H1 (cell line): ENCODE data around the gene PLCB4. TPM values are rescaled to one million over a fixed set of nuclear protein-coding genes. Genes with fewer than 3 reads are reported as not detected.

Experiments
- CTCF ChIA-PET: fragments of 300-600 bp; sonication (Branson Sonifier 250); formaldehyde crosslinking; loops from one replicate; lab custom pipeline; 2021; ENCODE audit not compliant: partially characterized antibody; lab: Charles Lee
- POLR2A ChIA-PET: fragments of 300-600 bp; sonication (Branson Sonifier 250); formaldehyde crosslinking; loops from one replicate; lab custom pipeline; 2021; ENCODE audit warnings: inconsistent platforms; ENCODE audit not compliant: partially characterized antibody; lab: Charles Lee
- DNase-seq, 2 experiments: peaks; one replicate each; pipeline versions ENCODE4 v3.0.0 to v3.0.0-alpha.2; 2010 to 2022; ENCODE audit warnings: low spot score in 2 of 2, low read depth in 1 of 2, mixed read lengths in 1 of 2
- FAIRE-seq: peaks from 2 replicates; lab custom pipeline; 2011; peaks lifted over from hg19 to GRCh38; lab: Jason Lieb, UNC
- H2AFZ ChIP-seq: 2 replicates; pipeline ENCODE4 v1.8.1; 2012; ENCODE audit warnings: low read length, inconsistent platforms
- H2AK5ac ChIP-seq: 2 replicates; pipeline ENCODE4 v1.6.1; 2013; ENCODE audit warnings: low read depth, low read length
- H2BK120ac ChIP-seq: replicated peaks from 2 replicates; pipeline ENCODE3; 2013; ENCODE audit warnings: low read depth, low read length, inconsistent platforms
- H2BK12ac ChIP-seq: 2 replicates; pipeline ENCODE4 v1.6.1; 2013; ENCODE audit warnings: low read depth, low read length
- H2BK15ac ChIP-seq: 2 replicates; pipeline ENCODE4 v1.6.1; 2013; ENCODE audit warnings: low read length
- H2BK20ac ChIP-seq: 2 replicates; pipeline ENCODE4 v1.6.1; 2013; ENCODE audit warnings: low read length
- H2BK5ac ChIP-seq: 2 replicates; pipeline ENCODE4 v1.6.1; 2013; ENCODE audit warnings: low read depth, low read length
- H3K14ac ChIP-seq: 2 replicates; pipeline ENCODE4 v1.6.1; 2013; ENCODE audit warnings: inconsistent platforms; ENCODE audit not compliant: insufficient read length
- H3K18ac ChIP-seq: 2 replicates; pipeline ENCODE4 v1.6.1; 2013; ENCODE audit warnings: low read length; ENCODE audit errors: extremely low read depth
- H3K23ac ChIP-seq: 2 replicates; pipeline ENCODE4 v1.6.1; 2013; ENCODE audit warnings: inconsistent platforms; ENCODE audit not compliant: insufficient read length
- H3K23me2 ChIP-seq: 2 replicates; pipeline ENCODE4 v1.6.1; 2013; ENCODE audit warnings: low read depth, low read length
- H3K27ac ChIP-seq: 2 replicates; pipeline ENCODE4 v1.6.1; 2011; ENCODE audit warnings: low read depth, low read length, inconsistent platforms
- H3K27me3 ChIP-seq, 4 experiments: replicated peaks in 1 of 4; 1 replicate in 1 of 4; 2 replicates in 3 of 4; pipeline versions ENCODE4 v1.6.1 to v1.8.1; 2011 to 2013; ENCODE audit warnings: low read length in 3 of 4, mild to moderate bottlenecking in 3 of 4, inconsistent platforms in 2 of 4, mixed read lengths in 2 of 4, moderate library complexity in 1 of 4; ENCODE audit not compliant: control insufficient read depth in 3 of 4, insufficient read depth in 3 of 4; ENCODE audit errors: extremely low read depth in 1 of 4
- H3K36me3 ChIP-seq, 4 experiments: 2 replicates each; pipeline versions ENCODE4 v1.6.1 to v1.8.1; 2011 to 2013; ENCODE audit warnings: mild to moderate bottlenecking in 4 of 4, low read length in 3 of 4, moderate library complexity in 2 of 4, control low read depth in 1 of 4, inconsistent platforms in 1 of 4; ENCODE audit not compliant: insufficient read depth in 4 of 4, control insufficient read depth in 2 of 4
- H3K4ac ChIP-seq: replicated peaks from 2 replicates; pipeline ENCODE3; 2013; ENCODE audit warnings: low read length, low read depth, mixed read lengths, inconsistent platforms; ENCODE audit not compliant: insufficient read length
- H3K4me1 ChIP-seq, 4 experiments: replicated peaks in 1 of 4; 1 replicate in 1 of 4; 2 replicates in 3 of 4; pipeline versions ENCODE4 v1.6.1 to v1.8.1; 2011 to 2013; ENCODE audit warnings: low read length in 3 of 4, inconsistent platforms in 2 of 4, mixed read lengths in 1 of 4; ENCODE audit not compliant: insufficient read depth in 4 of 4, control insufficient read depth in 3 of 4
- H3K4me2 ChIP-seq, 2 experiments: 2 replicates each; pipeline versions ENCODE4 v1.6.1 to v1.8.1; 2011 to 2013; ENCODE audit warnings: low read depth in 2 of 2, low read length in 2 of 2, control low read depth in 1 of 2, inconsistent platforms in 1 of 2, mild to moderate bottlenecking in 1 of 2; ENCODE audit not compliant: insufficient read depth in 1 of 2
- H3K4me3 ChIP-seq, 4 experiments: fragments of 200-600, 300-600 bp in 1 of 4; sonication (generic), shearing (Covaris generic), sonication (Bioruptor Twin) in 1 of 4; 2 replicates each; pipeline versions ENCODE4 v1.5.1 to v1.8.1; 2011 to 2016; ENCODE audit warnings: low read length in 4 of 4, low read depth in 3 of 4, control low read depth in 2 of 4, inconsistent platforms in 2 of 4, mild to moderate bottlenecking in 2 of 4, mixed read lengths in 1 of 4, moderate library complexity in 1 of 4; ENCODE audit not compliant: insufficient read depth in 2 of 4; ENCODE audit errors: extremely low read depth in 1 of 4
- H3K56ac ChIP-seq: replicated peaks from 2 replicates; pipeline ENCODE3; 2013; ENCODE audit warnings: low read depth, mild to moderate bottlenecking, mixed read lengths, low read length, inconsistent platforms; ENCODE audit not compliant: insufficient read length
- H3K79me1 ChIP-seq: 2 replicates; pipeline ENCODE4 v1.6.1; 2013; ENCODE audit warnings: low read depth, low read length, control low read depth
- H3K79me2 ChIP-seq, 2 experiments: 2 replicates each; pipeline versions ENCODE4 v1.6.1 to v1.8.1; 2012 to 2013; ENCODE audit warnings: low read length in 2 of 2, mild to moderate bottlenecking in 2 of 2, inconsistent platforms in 1 of 2; ENCODE audit not compliant: insufficient read depth in 2 of 2, control insufficient read depth in 1 of 2
- H3K9ac ChIP-seq, 4 experiments: replicated peaks in 1 of 4; 1 replicate in 1 of 4; 2 replicates in 3 of 4; pipeline versions ENCODE4 v1.6.1 to v1.8.1; 2011 to 2013; ENCODE audit warnings: low read depth in 3 of 4, low read length in 3 of 4, control low read depth in 2 of 4, mild to moderate bottlenecking in 2 of 4, moderate library complexity in 2 of 4, inconsistent platforms in 1 of 4; ENCODE audit errors: extremely low read depth in 1 of 4
- H3K9me3 ChIP-seq, 2 experiments: 2 replicates each; pipeline versions ENCODE4 v1.6.1 to v1.8.1; 2012 to 2013; ENCODE audit warnings: mild to moderate bottlenecking in 2 of 2, moderate library complexity in 2 of 2, control low read depth in 1 of 2, inconsistent platforms in 1 of 2, low read depth in 1 of 2, low read length in 1 of 2, mixed read lengths in 1 of 2; ENCODE audit not compliant: insufficient read depth in 2 of 2
- H4K20me1 ChIP-seq, 2 experiments: replicated peaks in 1 of 2; 2 replicates each; pipeline versions ENCODE3 to v1.8.1; 2011 to 2013; ENCODE audit warnings: inconsistent platforms in 2 of 2, low read length in 2 of 2, mild to moderate bottlenecking in 1 of 2; ENCODE audit not compliant: insufficient read depth in 2 of 2, control insufficient read depth in 1 of 2
- H4K5ac ChIP-seq: 2 replicates; pipeline ENCODE4 v1.6.1; 2013; ENCODE audit warnings: low read length, low read depth, mixed read lengths, inconsistent platforms; ENCODE audit not compliant: insufficient read length
- H4K8ac ChIP-seq: 2 replicates; pipeline ENCODE4 v1.8.0; 2013; ENCODE audit warnings: mild to moderate bottlenecking, moderate library complexity, low read length, inconsistent platforms; ENCODE audit not compliant: insufficient read depth; ENCODE audit errors: extremely low read depth
- H4K91ac ChIP-seq: replicated peaks from 2 replicates; pipeline ENCODE3; 2013; ENCODE audit warnings: low read length, mixed read lengths, inconsistent platforms; ENCODE audit not compliant: insufficient read length
- WGBS, 2 experiments: shearing (Covaris generic) in 1 of 2; methylation state at CpG; one replicate each; pipeline versions ENCODE4 v1.1.6 to v1.1.7; 2013 to 2015; ENCODE audit warnings: low lambda C conversion rate in 2 of 2, mixed read lengths in 2 of 2, inconsistent platforms in 1 of 2, low coverage in 1 of 2, missing lambda C conversion rate in 1 of 2; ENCODE audit not compliant: insufficient replicate concordance in 2 of 2, insufficient coverage in 1 of 2, insufficient read length in 1 of 2; ENCODE audit errors: extremely low coverage in 1 of 2, missing lambda C conversion rate in 1 of 2; 5-methylcytosine and 5-hydroxymethylcytosine counted together
- polyA plus RNA-seq, 7 experiments: library from polyadenylated mRNA; depleted of rRNA in 3 of 7; stranded (reverse) in 5 of 7; unstranded in 2 of 7; fragments of >200 nt in 5 of 7; fragments of 200-250 nt in 2 of 7; gene quantifications; 1 replicate in 5 of 7; 2 replicates in 1 of 7; 4 replicates in 1 of 7; pipeline versions ENCODE4 v1.2.1 to v1.2.3, GENCODE V29; 2011 to 2013; ENCODE audit warnings: missing spikeins in 2 of 7, mixed read lengths in 2 of 7
- total RNA-seq: library from RNA; stranded (reverse); fragmentation: NEBNext Ultra II Directional; extraction: Animal tissue kit (Norgen Biotek cat#: 25700); gene quantifications from 2 replicates; pipeline ENCODE4 v1.2.1, GENCODE V29; 2021
- TF ChIP-seq, protein P1 (sequence below), 3 experiments: IDR thresholded peaks; 1 replicate in 2 of 3; 2 replicates in 1 of 3; pipeline versions ENCODE4 v1.5.1 to v1.6.1; 2011; ENCODE audit warnings: low read length in 3 of 3, mild to moderate bottlenecking in 3 of 3, inconsistent platforms in 2 of 3, low read depth in 1 of 3, moderate library complexity in 1 of 3; ENCODE audit not compliant: insufficient read depth in 1 of 3; ENCODE audit errors: control extremely low read depth in 1 of 3

Gene PLCB4
- total and polyA plus RNA-seq, 2 of the 8 experiments (the other 6 are each of a cell fraction or from before 2014, with no cell fraction given), result 3.2 to 14.1 TPM

DNA sequence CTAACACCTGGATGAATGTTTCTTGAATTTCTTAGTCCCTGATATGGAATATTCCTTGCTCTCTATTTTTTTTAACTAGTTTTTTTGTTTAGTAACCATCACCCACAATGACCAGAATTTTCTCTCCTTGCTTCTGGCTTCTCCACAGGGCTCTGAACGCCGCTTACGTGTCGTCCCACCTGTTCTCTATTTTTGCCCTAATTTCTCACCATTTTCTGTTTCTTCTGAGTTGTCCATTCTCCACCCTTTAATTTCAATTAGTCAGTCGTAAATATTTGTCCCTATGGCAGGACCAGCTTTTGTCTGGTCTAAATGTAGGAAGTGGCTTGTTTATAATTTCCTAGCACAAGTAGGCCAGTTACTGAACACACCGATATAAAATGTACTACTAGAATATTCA lies 52.3 kb downstream of the PLCB4 start:
- Histone ChIP-seq H3K36me3 (no peaks in the 10 kb centered on the region), H3K56ac (no peak overlapping the region), H3K14ac (no peak overlapping the region), H2BK5ac (no peak overlapping the region), H3K4me1 (no peaks in the 10 kb centered on the region), H4K8ac (no peak overlapping the region), H2BK12ac (no peak overlapping the region), H3K23me2 (no peaks in the 10 kb centered on the region), H4K91ac (no peak overlapping the region), H3K79me2 (no peaks in the 10 kb centered on the region; a peak in 1 of 4 replicates), H3K4me2 (no peak overlapping the region), H4K20me1 (peaks cover 0 to 5% of the 10 kb centered on the region in 2 experiments), H3K27me3 (no peaks in the 10 kb centered on the region), H3K23ac (no peak overlapping the region), H2BK120ac (no peak overlapping the region), H3K9me3 (no peaks in the 10 kb centered on the region), H2BK15ac (no peak overlapping the region), H3K27ac (no peak overlapping the region), H2BK20ac (no peak overlapping the region), H3K4ac (no peak overlapping the region), H3K79me1 (no peaks in the 10 kb centered on the region), H3K9ac (no peak overlapping the region), H4K5ac (no peak overlapping the region), H3K4me3 (no peak overlapping the region), H2AFZ (no peak overlapping the region), H2AK5ac (no peak overlapping the region), H3K18ac (no peak overlapping the region)
- TF ChIP-seq, protein P1, sequence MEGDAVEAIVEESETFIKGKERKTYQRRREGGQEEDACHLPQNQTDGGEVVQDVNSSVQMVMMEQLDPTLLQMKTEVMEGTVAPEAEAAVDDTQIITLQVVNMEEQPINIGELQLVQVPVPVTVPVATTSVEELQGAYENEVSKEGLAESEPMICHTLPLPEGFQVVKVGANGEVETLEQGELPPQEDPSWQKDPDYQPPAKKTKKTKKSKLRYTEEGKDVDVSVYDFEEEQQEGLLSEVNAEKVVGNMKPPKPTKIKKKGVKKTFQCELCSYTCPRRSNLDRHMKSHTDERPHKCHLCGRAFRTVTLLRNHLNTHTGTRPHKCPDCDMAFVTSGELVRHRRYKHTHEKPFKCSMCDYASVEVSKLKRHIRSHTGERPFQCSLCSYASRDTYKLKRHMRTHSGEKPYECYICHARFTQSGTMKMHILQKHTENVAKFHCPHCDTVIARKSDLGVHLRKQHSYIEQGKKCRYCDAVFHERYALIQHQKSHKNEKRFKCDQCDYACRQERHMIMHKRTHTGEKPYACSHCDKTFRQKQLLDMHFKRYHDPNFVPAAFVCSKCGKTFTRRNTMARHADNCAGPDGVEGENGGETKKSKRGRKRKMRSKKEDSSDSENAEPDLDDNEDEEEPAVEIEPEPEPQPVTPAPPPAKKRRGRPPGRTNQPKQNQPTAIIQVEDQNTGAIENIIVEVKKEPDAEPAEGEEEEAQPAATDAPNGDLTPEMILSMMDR (IDR thresholded peaks at IDR 0.05; ENCODE audit: control extremely low read depth in 1 of 3, insufficient read depth in 1 of 3, low read depth in 1 of 3, low read length in 3 of 3), result no peak
- DNase-seq, result no peak
- POLR2A ChIA-PET, result no interaction called here
- CTCF ChIA-PET, result interaction anchor here (1.1 kb wide), 1 partner anchor 332 kb away, joined by 4 read pairs; no protein-coding TSS in a partner anchor
- 94% methylated on average over 6 of the region's 6 CpGs; no CpG with 5 or more reads in 1 of the 2 experiments for WGBS, 2 experiments
- no peak for FAIRE-seq
